SJCRH30 (cell line): ENCODE results near the gene PGM5. TPM values are rescaled to one million over a fixed set of nuclear protein-coding genes. Genes with fewer than 3 reads are reported as not detected.
A peak's percentile ranks its signal among the peaks of the same experiment; 100 is the strongest.
"Not testable (repeated sequence)": the region's sequence is repeated elsewhere in the genome, so short reads cannot be mapped to it uniquely, and the experiment has no call there.

Experiments
- DNase-seq, 2 experiments: peaks; one replicate each; pipeline ENCODE4 v3.0.0-alpha.2; 2015 to 2020
- H3K27ac ChIP-seq: fragments of 250-450 bp; sonication (Bioruptor Pico); 2 replicates; pipeline ENCODE4 v1.5.1; 2020; ENCODE audit warnings: mild to moderate bottlenecking, moderate library complexity
- H3K27me3 ChIP-seq: fragments of 250-450 bp; sonication (Bioruptor Pico); 2 replicates; pipeline ENCODE4 v1.5.1; 2020; ENCODE audit warnings: mild to moderate bottlenecking, moderate library complexity
- H3K36me3 ChIP-seq: fragments of 250-450 bp; sonication (Bioruptor Pico); 2 replicates; pipeline ENCODE4 v1.5.1; 2020; ENCODE audit warnings: mild to moderate bottlenecking, moderate library complexity
- H3K4me1 ChIP-seq: fragments of 250-450 bp; sonication (Bioruptor Pico); 2 replicates; pipeline ENCODE4 v1.5.1; 2020; ENCODE audit warnings: mild to moderate bottlenecking, moderate library complexity
- H3K4me3 ChIP-seq: fragments of 250-450 bp; sonication (Bioruptor Pico); 2 replicates; pipeline ENCODE4 v1.5.1; 2020; ENCODE audit warnings: mild to moderate bottlenecking, moderate library complexity
- H3K9me3 ChIP-seq: fragments of 250-450 bp; sonication (Bioruptor Pico); replicated peaks from 2 replicates; pipeline ENCODE4 v1.5.1; 2020; ENCODE audit warnings: mild to moderate bottlenecking, moderate library complexity
- total RNA-seq: library from RNA; depleted of rRNA; stranded (reverse); fragments of >200 nt; shearing (Covaris generic); gene quantifications from 2 replicates; pipeline ENCODE4 v1.2.3, GENCODE V29; 2014

PGM5 gene
- total RNA-seq, 1 experiment from 2014 or later = 119 TPM

- H3K4me3 ChIP-seq, H3K27ac ChIP-seq, DNase-seq, H3K9me3 ChIP-seq, H3K36me3 ChIP-seq, H3K4me1 ChIP-seq, H3K27me3 ChIP-seq: not testable (repeated sequence)
Measured at GRCh38 chr9:68411865-68412264, 55.5 kb downstream of the PGM5 start.

GRCh38 chr9:68412754-68413153, 56.3 kb downstream of the PGM5 start:
- H3K4me3 ChIP-seq, DNase-seq, H3K4me1 ChIP-seq, H3K9me3 ChIP-seq, H3K27ac ChIP-seq, H3K27me3 ChIP-seq: not testable (repeated sequence)
- H3K36me3 ChIP-seq = peaks cover 16% of the 10 kb centered on the region

GRCh38 chr9:68415065-68415464, 58.7 kb downstream of the PGM5 start:
- DNase-seq, H3K9me3 ChIP-seq, H3K27me3 ChIP-seq, H3K27ac ChIP-seq, H3K4me3 ChIP-seq, H3K4me1 ChIP-seq: not testable (repeated sequence)
- H3K36me3 ChIP-seq = peaks cover 14% of the 10 kb centered on the region; the same call in 1 of the 2 replicates

- Histone ChIP-seq H3K4me1 (no peaks in the 10 kb centered on the region), H3K27ac (no peak overlapping the region), H3K4me3 (no peak overlapping the region), H3K9me3 (no peaks in the 10 kb centered on the region; the same call in 1 of the 2 replicates), H3K36me3 (peaks cover 20% of the 10 kb centered on the region), H3K27me3 (no peaks in the 10 kb centered on the region)
- DNase-seq = peak in 1 of 2 experiments; percentile 54
Measured at GRCh38 chr9:68416936-68417564, 60.6 kb downstream of the PGM5 start.

- Histone ChIP-seq H3K4me1 (no peaks in the 10 kb centered on the region), H3K27me3 (no peaks in the 10 kb centered on the region), H3K36me3 (peaks cover 25% of the 10 kb centered on the region), H3K4me3 (no peak overlapping the region), H3K27ac (no peak overlapping the region), H3K9me3 (peaks cover 4% of the 10 kb centered on the region)
- DNase-seq = no peak
Measured at GRCh38 chr9:68417762-68418161, 61.4 kb downstream of the PGM5 start.

- H3K9me3 ChIP-seq = peaks cover 9% of the 10 kb centered on the region
- DNase-seq = no peak
- no peaks in the 10 kb centered on the region for H3K27me3 ChIP-seq
- no peak overlapping the region for H3K27ac ChIP-seq
- H3K4me3 ChIP-seq = no peak overlapping the region
- peaks cover 27% of the 10 kb centered on the region for H3K36me3 ChIP-seq
- no peaks in the 10 kb centered on the region for H3K4me1 ChIP-seq
Measured at GRCh38 chr9:68418259-68418845, 61.9 kb downstream of the PGM5 start.

- Histone ChIP-seq H3K27ac (no peak overlapping the region), H3K9me3 (peaks cover 9% of the 10 kb centered on the region)
Measured at GRCh38 chr9:68419901-68420300, 63.5 kb downstream of the PGM5 start.

GRCh38 chr9:68426755-68427154, 70.3 kb downstream of the PGM5 start:
- peaks cover 21% of the 10 kb centered on the region for H3K4me1 ChIP-seq
- peaks cover 9% of the 10 kb centered on the region for H3K9me3 ChIP-seq
- no peak overlapping the region for H3K4me3 ChIP-seq
- H3K27me3 ChIP-seq = no peaks in the 10 kb centered on the region
- peaks cover 29% of the 10 kb centered on the region for H3K36me3 ChIP-seq
- DNase-seq = peak in 1 of 2 experiments; percentile 37
- H3K27ac ChIP-seq = no peak overlapping the region

More at GRCh38 chr9:68419901-68420300, 63.5 kb downstream of the PGM5 start:
- Histone ChIP-seq H3K4me1 (no peaks in the 10 kb centered on the region), H3K27me3 (no peaks in the 10 kb centered on the region), H3K36me3 (peaks cover 29% of the 10 kb centered on the region), H3K4me3 (no peak overlapping the region)
- DNase-seq = no peak

- H3K27ac ChIP-seq = no peak overlapping the region
- peaks cover 9% of the 10 kb centered on the region for H3K9me3 ChIP-seq
- DNase-seq = peak in 1 of 2 experiments; percentile 53
- H3K4me1 ChIP-seq = peaks cover 21% of the 10 kb centered on the region
- H3K27me3 ChIP-seq = no peaks in the 10 kb centered on the region
- no peak overlapping the region for H3K4me3 ChIP-seq
- H3K36me3 ChIP-seq = peaks cover 28% of the 10 kb centered on the region
Measured at GRCh38 chr9:68427216-68427977, 71.0 kb downstream of the PGM5 start.

- no peak overlapping the region for H3K4me3 ChIP-seq
- H3K27me3 ChIP-seq = no peaks in the 10 kb centered on the region
- DNase-seq = no peak
- H3K27ac ChIP-seq = no peak overlapping the region
- peaks cover 22% of the 10 kb centered on the region for H3K36me3 ChIP-seq
- H3K9me3 ChIP-seq = no peaks in the 10 kb centered on the region
- peaks cover 21% of the 10 kb centered on the region for H3K4me1 ChIP-seq
Measured at GRCh38 chr9:68428481-68428880, 72.1 kb downstream of the PGM5 start.

GRCh38 chr9:68429631-68430030, 73.2 kb downstream of the PGM5 start:
- DNase-seq = no peak
- Histone ChIP-seq H3K4me1 (peaks cover 21% of the 10 kb centered on the region), H3K4me3 (no peak overlapping the region), H3K9me3 (no peaks in the 10 kb centered on the region), H3K36me3 (peaks cover 20% of the 10 kb centered on the region), H3K27me3 (no peaks in the 10 kb centered on the region), H3K27ac (no peak overlapping the region)

- Histone ChIP-seq H3K27me3 (no peaks in the 10 kb centered on the region), H3K27ac (no peak overlapping the region), H3K4me1 (peaks cover 15% of the 10 kb centered on the region; the same call in 1 of the 2 replicates), H3K36me3 (peaks cover 25% of the 10 kb centered on the region), H3K9me3 (no peaks in the 10 kb centered on the region), H3K4me3 (no peak overlapping the region)
- no peak for DNase-seq
Measured at GRCh38 chr9:68431307-68431706, 74.9 kb downstream of the PGM5 start.

- Histone ChIP-seq H3K4me3 (no peak overlapping the region), H3K9me3 (no peaks in the 10 kb centered on the region), H3K27me3 (no peaks in the 10 kb centered on the region), H3K27ac (no peak overlapping the region), H3K36me3 (peaks cover 36% of the 10 kb centered on the region), H3K4me1 (no peaks in the 10 kb centered on the region)
- DNase-seq = no peak
Measured at GRCh38 chr9:68433531-68434110, 77.2 kb downstream of the PGM5 start.

GRCh38 chr9:68437785-68438184, 81.4 kb downstream of the PGM5 start:
- Histone ChIP-seq H3K4me1 (no peaks in the 10 kb centered on the region), H3K36me3 (peaks cover 26% of the 10 kb centered on the region), H3K9me3 (peaks cover 10% of the 10 kb centered on the region), H3K27ac (no peak overlapping the region), H3K4me3 (no peak overlapping the region), H3K27me3 (no peaks in the 10 kb centered on the region)
- DNase-seq = no peak

- Histone ChIP-seq H3K27me3 (no peaks in the 10 kb centered on the region), H3K4me1 (no peaks in the 10 kb centered on the region), H3K4me3 (no peak overlapping the region), H3K27ac (no peak overlapping the region), H3K36me3 (peaks cover 6% of the 10 kb centered on the region; the same call in 1 of the 2 replicates), H3K9me3 (peaks cover 10% of the 10 kb centered on the region)
- DNase-seq = no peak
Measured at GRCh38 chr9:68443624-68444023, 87.2 kb downstream of the PGM5 start.
